ENCODE measurements around the gene TMEM35B. TPM values are rescaled to one million over a fixed set of nuclear protein-coding genes. Genes with fewer than 3 reads are reported as not detected.

The TMEM35B gene
- total and polyA plus RNA-seq, 2 donors (not counting 1 experiment from before 2014, with no cell fraction given), result 36.0 to 45.0 TPM

- Histone ChIP-seq H3K79me2 (ENCODE audit: control insufficient read depth, insufficient read depth, low read length) (peaks cover 13% of the 10 kb centered on the region), H2AFZ (ENCODE audit: low read length) (no peak overlapping the region), H3K27ac (ENCODE audit: insufficient read depth, low read length) (no peak overlapping the region), H3K4me1 (ENCODE audit: control insufficient read depth, extremely low read depth, insufficient read depth, low read length) (peaks cover 5% of the 10 kb centered on the region), H3K9me3 (ENCODE audit: control insufficient read depth, insufficient read depth, low read depth, low read length) (no peaks in the 10 kb centered on the region), H3K4me2 (ENCODE audit: extremely low read depth, insufficient read depth, low read length) (no peak overlapping the region), H3K9ac (ENCODE audit: insufficient read depth, low read length) (no peak overlapping the region), H3K4me3 (replicated peaks in 1 of 4; ENCODE audit: control extremely low read depth in 1 of 4, insufficient read depth in 1 of 4, low read depth in 3 of 4, low read length in 4 of 4) (no peak overlapping the region), H3K36me3 (ENCODE audit: control insufficient read depth, insufficient read depth, low read length) (peaks cover 4% of the 10 kb centered on the region), H3K27me3 (ENCODE audit: control insufficient read depth, insufficient read depth, low read length) (no peaks in the 10 kb centered on the region), H4K20me1 (ENCODE audit: control insufficient read depth, extremely low read depth, insufficient read depth, low read length) (no peaks in the 10 kb centered on the region)
- no peak for TF ChIP-seq CTCF (conservative IDR thresholded peaks at IDR 0.05 in 1 of 2, IDR thresholded peaks at IDR 0.05 in 1 of 2; ENCODE audit: low read depth in 1 of 2, low read length in 2 of 2)
- no peak for TF ChIP-seq EZH2 (IDR thresholded peaks at IDR 0.05; ENCODE audit: low read length, missing control alignments)
- no peak for DNase-seq (ENCODE audit: low read depth in 2 of 2)
Measured at GRCh38 chr1:34980715-34981114, 4.4 kb downstream of the TMEM35B start.

- DNase-seq (ENCODE audit: low read depth in 2 of 2), result no peak
- H3K27ac ChIP-seq (ENCODE audit: insufficient read depth, low read length), result no peak overlapping the region
- H4K20me1 ChIP-seq (ENCODE audit: control insufficient read depth, extremely low read depth, insufficient read depth, low read length), result no peaks in the 10 kb centered on the region
- H3K36me3 ChIP-seq (ENCODE audit: control insufficient read depth, insufficient read depth, low read length), result peaks cover 4% of the 10 kb centered on the region
- H3K4me2 ChIP-seq (ENCODE audit: extremely low read depth, insufficient read depth, low read length), result no peak overlapping the region
- H3K9ac ChIP-seq (ENCODE audit: insufficient read depth, low read length), result no peak overlapping the region
- H3K9me3 ChIP-seq (ENCODE audit: control insufficient read depth, insufficient read depth, low read depth, low read length), result no peaks in the 10 kb centered on the region
- peaks cover 3% of the 10 kb centered on the region for H3K4me1 ChIP-seq (ENCODE audit: control insufficient read depth, extremely low read depth, insufficient read depth, low read length)
- H3K4me3 ChIP-seq (replicated peaks in 1 of 4; ENCODE audit: control extremely low read depth in 1 of 4, insufficient read depth in 1 of 4, low read depth in 3 of 4, low read length in 4 of 4), result no peak overlapping the region
- TF ChIP-seq EZH2 (IDR thresholded peaks at IDR 0.05; ENCODE audit: low read length, missing control alignments), result no peak
- TF ChIP-seq CTCF (conservative IDR thresholded peaks at IDR 0.05 in 1 of 2, IDR thresholded peaks at IDR 0.05 in 1 of 2; ENCODE audit: low read depth in 1 of 2, low read length in 2 of 2), result no peak
- H2AFZ ChIP-seq (ENCODE audit: low read length), result no peak overlapping the region
- H3K27me3 ChIP-seq (ENCODE audit: control insufficient read depth, insufficient read depth, low read length), result no peaks in the 10 kb centered on the region
- H3K79me2 ChIP-seq (ENCODE audit: control insufficient read depth, insufficient read depth, low read length), result peaks cover 6% of the 10 kb centered on the region
Measured at GRCh38 chr1:34978921-34979320, 6.2 kb downstream of the TMEM35B start.

GRCh38 chr1:34977858-34978257 is 7.3 kb downstream of the TMEM35B start:
- DNase-seq (ENCODE audit: low read depth in 2 of 2), result no peak
- H4K20me1 ChIP-seq (ENCODE audit: control insufficient read depth, extremely low read depth, insufficient read depth, low read length), result no peaks in the 10 kb centered on the region
- H3K4me1 ChIP-seq (ENCODE audit: control insufficient read depth, extremely low read depth, insufficient read depth, low read length), result no peaks in the 10 kb centered on the region
- no peak overlapping the region for H3K4me3 ChIP-seq (replicated peaks in 1 of 4; ENCODE audit: control extremely low read depth in 1 of 4, insufficient read depth in 1 of 4, low read depth in 3 of 4, low read length in 4 of 4)
- no peak overlapping the region for H3K27ac ChIP-seq (ENCODE audit: insufficient read depth, low read length)
- TF ChIP-seq EZH2 (IDR thresholded peaks at IDR 0.05; ENCODE audit: low read length, missing control alignments), result no peak
- TF ChIP-seq CTCF (conservative IDR thresholded peaks at IDR 0.05 in 1 of 2, IDR thresholded peaks at IDR 0.05 in 1 of 2; ENCODE audit: low read depth in 1 of 2, low read length in 2 of 2), result no peak
- no peaks in the 10 kb centered on the region for H3K27me3 ChIP-seq (ENCODE audit: control insufficient read depth, insufficient read depth, low read length)
- no peaks in the 10 kb centered on the region for H3K9me3 ChIP-seq (ENCODE audit: control insufficient read depth, insufficient read depth, low read depth, low read length)
- peaks cover under 1% of the 10 kb centered on the region for H3K79me2 ChIP-seq (ENCODE audit: control insufficient read depth, insufficient read depth, low read length)
- no peak overlapping the region for H3K9ac ChIP-seq (ENCODE audit: insufficient read depth, low read length)
- no peak overlapping the region for H3K4me2 ChIP-seq (ENCODE audit: extremely low read depth, insufficient read depth, low read length)
- no peak overlapping the region for H2AFZ ChIP-seq (ENCODE audit: low read length)
- H3K36me3 ChIP-seq (ENCODE audit: control insufficient read depth, insufficient read depth, low read length), result peaks cover 4% of the 10 kb centered on the region
